ENCODE data around the gene SIL1.

- no peak for TF ChIP-seq ZNF384 (IDR thresholded peaks at IDR 0.05)
- TF ChIP-seq ARNT (IDR thresholded peaks at IDR 0.05), result no peak
- TF ChIP-seq, protein P1, sequence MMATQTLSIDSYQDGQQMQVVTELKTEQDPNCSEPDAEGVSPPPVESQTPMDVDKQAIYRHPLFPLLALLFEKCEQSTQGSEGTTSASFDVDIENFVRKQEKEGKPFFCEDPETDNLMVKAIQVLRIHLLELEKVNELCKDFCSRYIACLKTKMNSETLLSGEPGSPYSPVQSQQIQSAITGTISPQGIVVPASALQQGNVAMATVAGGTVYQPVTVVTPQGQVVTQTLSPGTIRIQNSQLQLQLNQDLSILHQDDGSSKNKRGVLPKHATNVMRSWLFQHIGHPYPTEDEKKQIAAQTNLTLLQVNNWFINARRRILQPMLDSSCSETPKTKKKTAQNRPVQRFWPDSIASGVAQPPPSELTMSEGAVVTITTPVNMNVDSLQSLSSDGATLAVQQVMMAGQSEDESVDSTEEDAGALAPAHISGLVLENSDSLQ (IDR thresholded peaks at IDR 0.05), result no peak
Measured at GRCh38 chr5:139021346-139021745, 176.8 kb downstream of the SIL1 start.

All from HEK293T (cell line).